T-helper 2 cell treated with Interferon-gamma antibody and Interleukin-4, amounts not matched to agents 100 ng/mL and 5 ng/mL, for 36 hours (primary cell): ENCODE measurements around the gene MANSC1. TPM values are rescaled to one million over a fixed set of nuclear protein-coding genes. Genes with fewer than 3 reads are reported as not detected.

ENCODE experiments used
- intact Hi-C: fragments of 100-400 bp; cut with micrococcal nuclease; formaldehyde crosslinking; loops from one replicate; pipeline ENCODE4 v1.15.1; 2023
- total RNA-seq: library from RNA; stranded (reverse); gene quantifications from 2 replicates; pipeline ENCODE4 v1.2.3, GENCODE V29; 2022

The MANSC1 gene
- total RNA-seq = 0.61 and 0.66 TPM in 2 replicates

DNA sequence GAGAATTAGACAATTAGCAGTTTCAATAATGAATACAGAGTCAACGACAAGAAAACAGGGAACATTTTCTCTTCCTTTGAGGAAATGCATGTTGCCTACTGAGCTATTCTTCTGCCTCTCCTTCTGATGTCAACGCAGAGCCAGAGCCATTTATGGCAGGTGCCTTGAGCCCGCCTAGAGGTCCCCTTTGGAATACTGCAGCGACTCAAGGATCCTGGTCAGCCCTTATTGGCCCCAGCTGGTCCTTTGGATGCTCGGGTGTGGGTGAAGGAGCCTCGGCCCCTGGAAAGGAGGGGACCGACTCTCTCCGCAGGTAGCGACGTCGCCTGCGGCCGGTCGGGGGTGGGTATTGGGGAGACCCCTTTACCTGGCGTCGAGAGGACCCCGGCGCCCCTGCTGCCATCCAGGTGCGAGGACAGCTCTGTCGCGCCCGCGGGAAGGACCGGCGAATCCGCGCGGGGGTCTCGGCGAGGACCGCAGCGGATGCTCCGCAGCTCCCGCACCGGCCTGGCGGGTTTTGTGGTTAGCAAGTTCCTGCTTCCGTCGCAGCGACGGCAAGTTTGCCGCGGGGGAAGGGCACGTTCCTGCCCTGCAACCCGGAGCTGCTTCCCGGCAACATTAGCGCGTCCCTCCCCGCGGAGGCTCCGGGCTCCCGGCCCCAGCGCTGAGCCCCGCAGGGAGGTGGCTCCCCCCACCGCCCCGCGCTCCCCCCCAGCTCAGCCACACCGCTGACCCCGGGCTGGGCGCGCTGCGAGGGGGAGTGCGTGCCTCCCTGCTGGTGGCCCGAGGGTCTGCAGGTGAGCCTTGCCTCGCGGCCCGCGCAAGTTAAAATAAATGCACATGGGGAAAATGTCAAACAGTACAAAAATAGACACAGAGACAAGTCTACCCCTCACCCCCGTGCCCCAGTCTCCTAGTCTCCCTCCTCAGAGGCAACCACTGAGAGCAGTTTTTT, at the start of gene MANSC1:
Gene MANSC1 (minus strand): TSS at position 532 of the 955 bp plus-strand sequence. CDS start 6,928 bp downstream, outside the sequence.
- intact Hi-C loops = loop anchor here (10.0 kb wide), 1 partner anchor 695 kb away; no protein-coding TSS in a partner anchor

DNA sequence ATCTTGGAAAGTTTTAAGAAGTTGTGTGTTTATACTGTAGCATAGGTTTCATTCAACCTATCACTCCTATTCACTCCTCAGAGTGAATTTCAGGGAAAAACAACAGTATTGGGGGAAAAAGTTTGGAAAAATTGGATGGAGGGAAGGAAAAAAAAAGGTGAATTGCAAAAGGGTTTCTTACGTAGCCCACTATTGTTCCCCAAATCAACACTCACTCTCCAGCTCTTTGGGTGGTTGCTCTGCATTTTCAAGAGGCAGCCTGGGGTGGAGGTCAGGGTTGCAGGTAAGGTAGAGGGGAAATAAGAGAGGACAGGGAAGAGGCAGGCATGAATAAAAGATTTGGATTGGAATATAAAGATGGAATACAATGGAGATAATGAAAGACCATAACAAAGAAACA, 49.1 kb upstream of the MANSC1 start:
- intact Hi-C loops = no loop called here

- intact Hi-C loops = no loop called here
These were observed 48.2 kb upstream of the MANSC1 start for GRCh38 chr12:12398026-12398859.

GRCh38 chr12:12397184-12397583, 47.1 kb upstream of the MANSC1 start:
- intact Hi-C loops = no loop called here

GRCh38 chr12:12396694-12397093, 46.7 kb upstream of the MANSC1 start:
- intact Hi-C loops = no loop called here

- intact Hi-C loops = no loop called here
These were observed 43.1 kb upstream of the MANSC1 start for GRCh38 chr12:12393171-12393570.

DNA sequence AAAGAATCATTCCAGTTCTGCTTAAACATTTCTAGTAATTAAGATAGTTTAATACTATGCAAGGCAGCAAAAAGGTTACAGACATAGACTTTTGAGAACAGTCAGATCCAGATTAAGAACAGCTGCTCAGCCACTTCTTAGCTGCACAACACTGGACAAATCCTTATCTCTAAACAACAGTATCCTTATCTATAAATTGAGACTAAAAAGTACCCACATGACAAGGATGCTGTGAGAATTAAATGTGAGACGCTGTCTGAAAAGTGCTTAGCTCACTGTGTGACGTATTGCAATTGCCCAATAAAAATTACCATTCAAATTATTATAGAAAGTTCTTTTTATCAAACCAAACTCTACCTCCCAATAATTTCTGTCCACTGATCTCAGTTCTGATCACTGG, 42.4 kb upstream of the MANSC1 start:
- intact Hi-C loops = no loop called here

DNA sequence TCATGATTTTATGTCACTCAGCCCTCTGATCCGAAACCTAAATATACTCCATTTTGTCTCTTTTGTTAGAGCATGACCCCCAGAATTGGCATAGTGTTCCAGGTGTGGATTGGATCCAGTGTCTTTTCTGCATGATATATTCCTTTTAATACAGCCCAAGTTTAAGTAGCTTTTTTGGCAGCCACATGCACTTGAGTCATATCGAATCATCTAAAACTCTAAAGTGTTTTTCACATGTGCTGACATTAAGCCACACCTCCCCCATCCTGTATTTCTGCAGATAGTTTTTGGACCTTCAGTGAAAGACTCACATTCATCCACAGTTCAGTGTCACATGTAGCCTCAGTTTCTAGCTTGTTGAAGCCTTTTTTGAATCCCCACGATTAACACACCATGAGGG, 37.5 kb upstream of the MANSC1 start:
- intact Hi-C loops = no loop called here

- intact Hi-C loops = no loop called here
These were observed 34.7 kb upstream of the MANSC1 start for GRCh38 chr12:12384571-12385340.

DNA sequence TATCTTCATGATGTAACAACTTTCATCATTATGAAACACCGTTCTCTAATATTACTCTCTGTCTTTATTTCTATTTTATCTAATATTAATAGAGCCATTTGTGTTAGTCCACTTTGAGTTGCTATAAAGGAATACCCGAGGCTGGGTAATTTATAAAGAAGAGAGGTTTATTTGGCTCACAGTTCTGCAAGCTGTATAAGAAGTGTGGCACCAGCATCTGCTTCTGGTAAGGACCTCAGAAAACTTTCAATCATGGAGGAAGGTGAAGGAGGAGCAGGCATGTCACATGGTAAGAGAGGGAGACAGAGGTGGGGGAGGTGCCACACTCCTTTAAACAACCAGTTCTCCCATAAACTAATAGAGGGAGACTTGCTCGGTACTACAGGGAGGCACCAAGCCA, 31.9 kb upstream of the MANSC1 start:
- intact Hi-C loops = no loop called here

GRCh38 chr12:12380949-12381593, 31.0 kb upstream of the MANSC1 start:
- intact Hi-C loops = loop anchor here (1.0 kb wide), 1 partner anchor 61 kb away; no protein-coding TSS in a partner anchor

DNA sequence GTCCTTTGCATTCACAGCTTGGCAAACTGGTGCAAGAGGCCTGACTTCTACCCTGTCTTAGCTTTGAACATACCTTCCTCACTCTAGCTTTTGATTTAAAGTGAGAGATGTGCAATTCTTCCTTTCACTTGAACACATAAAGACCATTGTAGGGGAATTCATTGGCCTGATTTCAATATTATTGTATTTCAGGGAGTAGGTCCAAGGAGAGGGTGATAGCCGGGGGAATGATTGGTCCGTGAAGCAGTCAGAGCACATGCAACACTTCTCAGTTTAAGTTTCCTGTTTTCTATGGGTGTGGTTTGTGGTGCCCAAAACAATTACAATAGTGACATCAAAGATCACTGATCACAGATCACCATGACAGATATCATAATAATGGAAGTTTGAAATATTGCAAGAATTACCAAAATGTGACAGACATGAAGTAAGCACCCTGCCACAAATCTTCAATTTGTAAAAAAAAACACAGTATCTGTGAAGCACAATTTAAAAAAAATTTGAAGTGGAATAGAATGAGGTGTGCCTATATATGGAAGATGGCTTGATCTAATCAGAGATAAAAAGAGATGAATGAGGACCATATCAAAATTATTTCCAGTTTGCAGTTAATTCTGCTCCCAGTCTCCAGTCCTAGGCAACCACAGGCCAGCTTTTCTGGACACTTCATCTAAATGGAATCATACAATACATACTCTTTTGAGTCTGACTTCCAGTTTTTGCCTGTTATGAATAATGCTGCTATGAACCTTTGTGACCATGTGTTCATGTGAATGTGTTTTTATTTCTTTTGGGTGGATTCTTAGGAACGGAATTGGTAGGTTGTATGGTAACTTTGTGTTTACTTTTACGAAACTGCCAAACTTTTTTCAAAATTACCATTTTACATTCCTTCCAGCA, 30.0 kb upstream of the MANSC1 start:
- intact Hi-C loops = loop anchor here (1.0 to 5.0 kb wide), 3 partner anchors 62 to 407 kb away; partner anchors contain the start of genes APOLD1 and CREBL2

DNA sequence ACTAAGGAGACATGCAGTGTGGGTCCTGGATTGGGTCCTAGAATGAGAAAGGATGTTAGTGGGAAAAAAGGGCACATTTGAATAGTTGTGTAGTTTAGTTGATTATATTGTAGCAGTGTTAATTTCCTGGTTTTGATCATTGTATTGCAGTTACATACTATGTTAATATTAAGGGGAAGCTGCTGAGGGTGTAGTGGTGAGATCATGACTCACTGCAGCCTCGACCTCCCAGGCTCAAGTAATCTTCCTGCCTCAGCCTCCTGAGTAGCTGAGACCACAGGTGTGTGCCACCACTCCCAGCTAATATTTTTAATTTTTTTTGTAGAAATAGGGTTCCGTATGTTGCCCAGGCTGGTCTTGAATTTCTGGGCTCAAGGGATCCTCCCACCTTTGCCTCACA, 28.6 kb upstream of the MANSC1 start:
- intact Hi-C loops = loop anchor here (5.0 kb wide), 2 partner anchors 234 to 409 kb away; partner anchors contain the start of genes APOLD1 and CREBL2

GRCh38 chr12:12376646-12377448, 26.8 kb upstream of the MANSC1 start:
- intact Hi-C loops = loop anchor here (1.0 to 5.0 kb wide), 11 partner anchors 12 to 410 kb away; partner anchors contain the start of genes APOLD1 and CREBL2

DNA sequence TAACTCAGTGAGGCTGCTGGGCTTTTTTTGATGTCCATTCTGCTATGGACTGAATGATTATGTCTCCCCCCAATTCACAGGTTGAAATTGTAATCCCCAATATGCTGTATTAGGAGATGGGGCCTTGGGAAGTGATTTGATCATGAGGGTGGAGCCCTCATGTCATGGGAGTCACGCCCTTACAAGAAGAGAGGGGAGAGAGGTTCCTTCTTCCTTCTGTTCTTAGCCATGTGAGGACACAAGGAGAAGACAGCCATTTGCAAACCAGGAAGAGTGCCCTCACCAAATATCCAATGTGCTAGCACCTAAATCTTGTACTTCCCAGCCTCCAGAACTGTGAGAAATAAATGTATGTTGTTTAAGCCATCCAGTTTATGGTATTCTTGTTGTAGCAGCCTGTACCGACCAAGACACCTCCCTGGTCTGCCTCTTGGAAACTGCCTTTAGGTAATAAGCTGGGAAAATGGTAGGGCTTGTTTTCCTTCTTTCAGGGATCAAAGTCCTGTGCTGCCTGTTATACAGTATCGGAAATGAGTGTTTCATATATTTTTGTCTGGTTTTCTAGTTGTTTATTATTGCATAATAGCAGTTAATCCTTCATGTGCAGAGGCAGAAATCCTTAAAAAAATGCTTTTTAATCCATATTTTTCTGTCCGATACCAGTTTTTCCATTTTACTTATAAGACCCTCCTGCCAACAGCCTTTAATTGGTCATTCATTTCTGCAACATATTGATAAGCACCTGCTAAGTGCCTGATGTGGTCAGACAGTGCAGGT, 23.1 kb upstream of the MANSC1 start:
- intact Hi-C loops = no loop called here

- intact Hi-C loops = no loop called here
These were observed 17.5 kb upstream of the MANSC1 start for GRCh38 chr12:12367482-12367998.

GRCh38 chr12:12366701-12367481, 16.8 kb upstream of the MANSC1 start:
- intact Hi-C loops = no loop called here
